K562 (cell line): ENCODE measurements around the gene TSC22D2. TPM values are rescaled to one million over a fixed set of nuclear protein-coding genes. Genes with fewer than 3 reads are reported as not detected.

Source experiments
- BACH1 ChIP-seq: fragments of 200-800 bp; sonication (Bioruptor generic); IDR thresholded peaks from 2 replicates; pipeline ENCODE4 v1.6.1; 2016; ENCODE audit warnings: missing genetic modification characterization, missing compliant biosample characterization
- BMI1 ChIP-seq: fragments of 150-350 bp; IDR thresholded peaks from 2 replicates; pipeline ENCODE4 v1.6.1; 2014; ENCODE audit warnings: low read length
- BRD9 ChIP-seq: fragments of 450-650 bp; IDR thresholded peaks from 2 replicates; pipeline ENCODE4 v1.6.1; 2018; ENCODE audit warnings: low read depth; ENCODE audit not compliant: partially characterized antibody
- CCAR2 ChIP-seq: fragments of 200-400 bp; formaldehyde crosslinking; IDR thresholded peaks from 2 replicates; pipeline ENCODE4 v1.6.1; 2017; ENCODE audit warnings: mild to moderate bottlenecking, low read depth, low read length
- CLOCK ChIP-seq: fragments of 250-450 bp; sonication (Bioruptor Pico); IDR thresholded peaks from 2 replicates; pipeline ENCODE4 v1.4.0; 2020; ENCODE audit warnings: mild to moderate bottlenecking, moderate library complexity, borderline replicate concordance
- FOXA3 ChIP-seq, 2 experiments: fragments of 450-650 bp in 1 of 2; sonication (generic) in 1 of 2; formaldehyde crosslinking; IDR thresholded peaks in 1 of 2; conservative IDR thresholded peaks in 1 of 2; 2 replicates each; pipeline versions ENCODE4 v1.4.0 to v1.8.0; 2020 to 2022; ENCODE audit warnings: mild to moderate bottlenecking in 2 of 2, missing genetic modification reagents in 1 of 2
- GTF2E2 ChIP-seq: fragments of 200-800 bp; sonication (Bioruptor generic); IDR thresholded peaks from 2 replicates; pipeline ENCODE4 v1.6.1; 2016; ENCODE audit warnings: missing genetic modification characterization, missing compliant biosample characterization
- HES1 ChIP-seq: fragments of 450-650 bp; IDR thresholded peaks from 2 replicates; pipeline ENCODE4 v1.6.1; 2016; ENCODE audit warnings: low read depth, mild to moderate bottlenecking, moderate library complexity
- ILK ChIP-seq: fragments of 450-650 bp; IDR thresholded peaks from 2 replicates; pipeline ENCODE4 v1.6.1; 2016; ENCODE audit warnings: missing genetic modification characterization, low read depth, mild to moderate bottlenecking, missing compliant biosample characterization, moderate library complexity, borderline replicate concordance
- JUNB ChIP-seq: fragments of 450-650 bp; formaldehyde crosslinking; conservative IDR thresholded peaks from 2 replicates; pipeline ENCODE4 v1.4.0; 2020; ENCODE audit warnings: mild to moderate bottlenecking
- KAT8 ChIP-seq: fragments of 450-650 bp; IDR thresholded peaks from 2 replicates; pipeline ENCODE4 v1.6.1; 2016; ENCODE audit warnings: low read depth, mild to moderate bottlenecking
- NFE2L1 ChIP-seq: fragments of 450-650 bp; IDR thresholded peaks from 2 replicates; pipeline ENCODE4 v1.6.1; 2016; ENCODE audit warnings: missing genetic modification characterization, low read depth, mild to moderate bottlenecking, missing compliant biosample characterization, moderate library complexity, borderline replicate concordance
- NFYB ChIP-seq: IDR thresholded peaks from 2 replicates; pipeline ENCODE4 v1.6.1; 2011; ENCODE audit warnings: mild to moderate bottlenecking, moderate library complexity; ENCODE audit not compliant: insufficient read length; ENCODE audit errors: extremely low read depth
- NONO ChIP-seq, 2 experiments: fragments of 200-400 bp in 1 of 2; fragments of 450-650 bp in 1 of 2; formaldehyde crosslinking in 1 of 2; IDR thresholded peaks; 2 replicates each; pipeline ENCODE4 v1.6.1; 2017; ENCODE audit warnings: low read depth in 2 of 2, mild to moderate bottlenecking in 2 of 2, moderate library complexity in 2 of 2, low read length in 1 of 2
- NR2F6 ChIP-seq: fragments of 450-650 bp; formaldehyde crosslinking; IDR thresholded peaks from 2 replicates; pipeline ENCODE4 v1.4.0; 2020; ENCODE audit warnings: mild to moderate bottlenecking
- PYGO2 ChIP-seq: fragments of 450-650 bp; IDR thresholded peaks from 2 replicates; pipeline ENCODE4 v1.6.1; 2016; ENCODE audit warnings: mild to moderate bottlenecking, missing genetic modification characterization, moderate library complexity, missing compliant biosample characterization
- RFX1 ChIP-seq: fragments of 450-650 bp; IDR thresholded peaks from 2 replicates; pipeline ENCODE4 v1.6.1; 2016; ENCODE audit warnings: mild to moderate bottlenecking, moderate library complexity
- SUPT5H ChIP-seq: fragments of 450-650 bp; IDR thresholded peaks from 2 replicates; pipeline ENCODE4 v1.6.1; 2016
- TBL1XR1 ChIP-seq, 2 experiments: IDR thresholded peaks; 2 replicates each; pipeline ENCODE4 v1.6.1; 2012; ENCODE audit warnings: improper control_type of control experiment in 2 of 2, low read length in 2 of 2, mild to moderate bottlenecking in 1 of 2
- ZBTB43 ChIP-seq: sonication (generic); formaldehyde crosslinking; IDR thresholded peaks from 2 replicates; pipeline ENCODE4 v1.8.0; 2023; ENCODE audit warnings: mild to moderate bottlenecking, missing genetic modification reagents
- ZFP30 ChIP-seq: fragments of 250-450 bp; sonication (Bioruptor Pico); IDR thresholded peaks from 2 replicates; pipeline ENCODE4 v1.8.0; 2022; ENCODE audit warnings: moderate library complexity, mild to moderate bottlenecking, inconsistent platforms, borderline replicate concordance
- ZNF165 ChIP-seq: fragments of 250-450 bp; sonication (Bioruptor Pico); IDR thresholded peaks from 2 replicates; pipeline ENCODE4 v1.4.0; 2020; ENCODE audit warnings: borderline replicate concordance
- ZNF780A ChIP-seq: fragments of 250-450 bp; sonication (Bioruptor Pico); IDR thresholded peaks from 2 replicates; pipeline ENCODE4 v1.5.0; 2021; ENCODE audit warnings: mild to moderate bottlenecking
- polyA plus RNA-seq, 8 experiments: library from polyadenylated mRNA; depleted of rRNA in 4 of 8; stranded (reverse) in 5 of 8; unstranded in 3 of 8; fragments of >200 nt; fragmentation: Nextera tagmentation in 2 of 8; fragmentation: Illumina TruSeq in 1 of 8; extraction: Ambion mirVana in 2 of 8; extraction: Trizol in 1 of 8; gene quantifications; 2 replicates each; pipeline versions ENCODE4 v1.2.1 to v1.2.3, GENCODE V29; 2011 to 2014; ENCODE audit warnings: inconsistent platforms in 1 of 8, missing spikeins in 1 of 8
- total RNA-seq, 7 experiments: library from RNA; depleted of rRNA in 6 of 7; stranded (reverse); fragments of >200 nt in 6 of 7; fragmentation: Illumina TruSeq in 2 of 7; extraction: Trizol in 2 of 7; gene quantifications; 2 replicates each; pipeline versions ENCODE4 v1.2.1 to v1.2.3, GENCODE V29; 2011 to 2021; ENCODE audit warnings: low replicate concordance in 1 of 7

TSC22D2 gene
- total and polyA plus RNA-seq, 9 of the 15 experiments (the other 6 are each of a cell fraction or from before 2014, with no cell fraction given), result 5.5 to 44.0 (median 19.3) TPM

- TF ChIP-seq BRD9, result peak; percentile 78
- TF ChIP-seq ZNF780A (CRISPR knock-in tag), result no peak
- TF ChIP-seq PYGO2 (tag), result no peak
- no peak for TF ChIP-seq NONO (IDR thresholded peaks at IDR 0.05; ENCODE audit: low read depth in 2 of 2, low read length in 1 of 2)
- TF ChIP-seq TBL1XR1 (IDR thresholded peaks at IDR 0.05; ENCODE audit: low read length in 2 of 2), result peak in 1 of 2 experiments; percentile 94; a peak in 2 of 4 replicates
- no peak for TF ChIP-seq GTF2E2 (tag)
- no peak for TF ChIP-seq NR2F6
- TF ChIP-seq ILK (tag), result no peak
- no peak for TF ChIP-seq JUNB
- TF ChIP-seq CLOCK (CRISPR knock-in tag), result no peak
- peak; percentile 4; the same call in 1 of the 2 replicates for TF ChIP-seq RFX1
- no peak for TF ChIP-seq FOXA3 (CRISPR knock-in tag; conservative IDR thresholded peaks at IDR 0.05 in 1 of 2, IDR thresholded peaks at IDR 0.05 in 1 of 2)
- no peak for TF ChIP-seq BACH1 (tag)
- TF ChIP-seq CCAR2, result no peak
- no peak for TF ChIP-seq NFE2L1 (tag)
- TF ChIP-seq ZNF165, result no peak
- no peak; the same call in 1 of the 2 replicates for TF ChIP-seq HES1
- TF ChIP-seq SUPT5H, result no peak
- peak; percentile 14; the same call in 1 of the 2 replicates for TF ChIP-seq KAT8
- no peak for TF ChIP-seq NFYB
- TF ChIP-seq ZFP30 (CRISPR knock-in tag), result no peak
- no peak for TF ChIP-seq ZBTB43
- no peak for TF ChIP-seq BMI1
Observed at GRCh38 chr3:150451329-150452048, 43.4 kb downstream of the TSC22D2 start (continued).
